Measurements from ENCODE around the gene NAT10. TPM values are rescaled to one million over a fixed set of nuclear protein-coding genes. Genes with fewer than 3 reads are reported as not detected.

NAT10 gene
- total RNA-seq, 3 donors from 2014 or later, result 203 to 213 (median 213) TPM

GRCh38 chr11:34149786-34150185 lies 44.4 kb downstream of the NAT10 start:
- no peaks in the 10 kb centered on the region for H3K9me3 Mint-ChIP-seq

DNA sequence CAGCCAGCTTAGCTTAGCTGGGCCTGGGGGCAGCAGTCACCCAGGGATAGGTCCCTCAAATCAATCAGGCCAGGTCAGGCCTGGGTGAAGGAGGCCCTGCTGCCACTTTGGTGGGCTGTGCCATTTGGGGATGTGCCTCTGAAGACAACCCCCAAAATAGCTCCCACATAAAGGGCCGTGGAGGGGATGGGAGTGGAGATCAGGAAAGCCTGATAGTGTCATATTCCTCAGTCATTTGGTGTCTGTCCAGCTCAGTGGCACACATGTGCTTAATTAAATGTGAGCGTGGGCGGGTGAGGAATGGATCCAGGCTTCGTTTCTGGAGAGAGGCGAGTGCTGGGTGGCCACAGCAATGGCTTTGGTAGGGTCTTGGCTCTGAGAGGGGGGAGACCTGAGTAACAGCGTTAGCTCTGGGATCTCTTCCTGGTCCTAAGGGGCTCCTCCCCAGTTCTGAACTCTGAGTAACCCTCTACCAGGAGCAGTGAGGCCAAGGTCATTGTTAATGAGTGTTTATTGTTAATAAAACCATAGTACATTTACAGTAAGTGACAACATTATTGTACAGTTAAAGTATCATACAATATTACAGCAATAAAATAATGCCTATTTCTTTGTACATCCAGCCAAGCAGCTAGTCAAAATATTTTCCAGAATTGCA lies 45.2 kb downstream of the NAT10 start:
- peaks cover 25% of the 10 kb centered on the region for H3K36me3 Mint-ChIP-seq (ENCODE audit: insufficient read depth)
- ATAC-seq (no peak), DNase-seq (no peak)
- H3K9me3 Mint-ChIP-seq, result no peaks in the 10 kb centered on the region
- peaks cover 4% of the 10 kb centered on the region for H3K4me1 Mint-ChIP-seq (ENCODE audit: low read depth)
- no peaks in the 10 kb centered on the region for H3K27me3 Mint-ChIP-seq (ENCODE audit: low read depth)
- H3K4me3 Mint-ChIP-seq, result no peak overlapping the region

More at GRCh38 chr11:34149786-34150185, 44.4 kb downstream of the NAT10 start:
- H3K4me1 Mint-ChIP-seq (ENCODE audit: low read depth), result peaks cover 4% of the 10 kb centered on the region
- no peak for DNase-seq
- H3K4me3 Mint-ChIP-seq, result no peak overlapping the region
- H3K27me3 Mint-ChIP-seq (ENCODE audit: low read depth), result no peaks in the 10 kb centered on the region
- ATAC-seq, result peak; percentile 36
- H3K36me3 Mint-ChIP-seq (ENCODE audit: insufficient read depth), result peaks cover 29% of the 10 kb centered on the region

DNA sequence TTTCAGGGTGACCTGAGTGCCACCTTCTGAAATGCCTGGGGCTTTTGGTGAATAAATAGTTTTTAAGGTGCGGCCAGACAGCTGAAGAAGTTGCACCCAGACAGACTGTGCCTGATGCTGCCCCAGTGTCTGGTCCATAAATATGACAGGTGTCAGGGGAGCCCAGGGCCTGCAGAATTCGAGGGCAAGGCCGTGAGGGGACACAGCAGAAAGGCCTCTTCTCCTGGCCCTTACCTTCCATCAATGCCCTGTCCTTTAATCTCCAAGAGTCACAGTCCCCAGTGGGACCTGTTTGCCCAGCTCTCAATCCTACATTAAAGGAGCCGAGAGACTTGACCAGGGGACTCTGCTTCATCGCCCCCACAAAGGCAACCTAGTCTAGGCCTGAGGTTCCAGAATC lies 45.7 kb downstream of the NAT10 start:
- no peaks in the 10 kb centered on the region for H3K9me3 Mint-ChIP-seq
- peaks cover 19% of the 10 kb centered on the region for H3K36me3 Mint-ChIP-seq (ENCODE audit: insufficient read depth)
- H3K27me3 Mint-ChIP-seq (ENCODE audit: low read depth), result no peaks in the 10 kb centered on the region
- H3K4me3 Mint-ChIP-seq, result no peak overlapping the region
- no peak for ATAC-seq
- DNase-seq, result no peak
- H3K4me1 Mint-ChIP-seq (ENCODE audit: low read depth), result peaks cover 4% of the 10 kb centered on the region

DNA sequence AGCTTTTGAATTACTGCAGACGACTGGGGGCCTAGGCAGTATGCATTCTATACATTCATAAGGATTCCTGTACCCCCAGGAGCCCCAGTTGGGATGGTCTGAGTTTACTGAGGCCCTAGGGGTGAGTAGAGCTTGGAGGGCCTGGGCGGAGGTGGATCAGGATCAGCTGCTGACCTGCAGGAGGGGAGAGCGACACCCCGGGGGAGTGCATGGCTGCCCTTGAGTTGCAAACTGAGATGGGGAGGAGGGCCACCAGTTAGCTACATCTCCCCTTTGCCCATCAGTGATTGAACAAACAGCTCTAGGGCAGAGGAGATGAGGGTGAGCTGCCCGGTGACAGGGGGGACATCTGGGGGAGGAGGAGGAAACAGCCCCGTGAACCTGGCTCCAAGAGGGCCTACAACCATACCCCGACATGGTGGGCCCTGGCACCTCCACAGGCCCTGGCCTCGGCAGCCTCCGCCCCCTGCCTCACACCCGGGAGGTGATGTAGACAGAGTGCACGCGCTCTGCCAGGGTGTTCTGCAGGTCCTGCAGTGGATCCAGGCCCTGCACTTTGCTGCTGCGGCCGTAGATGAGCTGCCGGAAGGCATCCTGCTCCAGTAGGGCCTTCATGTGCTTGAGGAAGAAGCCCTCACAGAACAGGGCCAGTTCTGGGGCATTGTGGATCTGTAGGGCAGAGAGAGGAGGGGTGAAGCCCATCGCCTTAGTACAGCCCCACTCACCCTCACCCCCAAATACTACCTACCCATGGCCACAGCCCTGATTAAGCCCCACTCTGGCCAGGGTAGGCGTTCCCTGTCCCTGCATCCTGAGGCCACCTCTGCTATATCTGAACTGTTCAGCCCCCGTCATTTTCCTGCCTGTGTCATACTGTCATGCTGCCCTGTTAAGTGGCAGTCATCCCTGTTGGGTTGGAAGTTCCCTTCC lies 46.8 kb downstream of the NAT10 start:
- Mint-ChIP-seq H3K4me1 (ENCODE audit: low read depth) (peaks cover 4% of the 10 kb centered on the region), H3K4me3 (no peak overlapping the region), H3K27me3 (ENCODE audit: low read depth) (no peaks in the 10 kb centered on the region), H3K9me3 (no peaks in the 10 kb centered on the region), H3K36me3 (ENCODE audit: insufficient read depth) (peaks cover 14% of the 10 kb centered on the region)
- DNase-seq, result no peak
- ATAC-seq, result no peak

GRCh38 chr11:34154059-34154875 lies 48.8 kb downstream of the NAT10 start:
- H3K36me3 Mint-ChIP-seq (ENCODE audit: insufficient read depth), result peaks cover 5% of the 10 kb centered on the region
- no peak overlapping the region for H3K4me3 Mint-ChIP-seq
- H3K9me3 Mint-ChIP-seq, result no peaks in the 10 kb centered on the region
- ATAC-seq (peak in 1 of 2 donors; percentile 12), DNase-seq (no peak)
- H3K4me1 Mint-ChIP-seq (ENCODE audit: low read depth), result peaks cover 9% of the 10 kb centered on the region
- no peaks in the 10 kb centered on the region for H3K27me3 Mint-ChIP-seq (ENCODE audit: low read depth)

- no peak for ATAC-seq
- Mint-ChIP-seq H3K4me1 (ENCODE audit: low read depth) (peaks cover 9% of the 10 kb centered on the region), H3K9me3 (no peaks in the 10 kb centered on the region), H3K4me3 (no peak overlapping the region), H3K36me3 (ENCODE audit: insufficient read depth) (peaks cover 5% of the 10 kb centered on the region), H3K27me3 (ENCODE audit: low read depth) (no peaks in the 10 kb centered on the region)
- DNase-seq, result no peak
Measured at GRCh38 chr11:34155057-34155756, 49.8 kb downstream of the NAT10 start.

GRCh38 chr11:34155757-34156062 lies 50.3 kb downstream of the NAT10 start:
- H3K9me3 Mint-ChIP-seq, result no peaks in the 10 kb centered on the region
- ATAC-seq, result peak in 1 of 2 donors; percentile 9

GRCh38 chr11:34157163-34157562 lies 51.7 kb downstream of the NAT10 start:
- Mint-ChIP-seq H3K36me3 (ENCODE audit: insufficient read depth) (peaks cover 1% of the 10 kb centered on the region), H3K4me1 (ENCODE audit: low read depth) (peaks cover 12% of the 10 kb centered on the region), H3K27me3 (ENCODE audit: low read depth) (no peaks in the 10 kb centered on the region), H3K4me3 (no peak overlapping the region), H3K9me3 (no peaks in the 10 kb centered on the region)
- no peak for ATAC-seq
- no peak for DNase-seq

More at GRCh38 chr11:34155757-34156062, 50.3 kb downstream of the NAT10 start:
- no peak for DNase-seq
- H3K4me3 Mint-ChIP-seq, result no peak overlapping the region
- no peaks in the 10 kb centered on the region for H3K27me3 Mint-ChIP-seq (ENCODE audit: low read depth)
- H3K4me1 Mint-ChIP-seq (ENCODE audit: low read depth), result peaks cover 9% of the 10 kb centered on the region
- H3K36me3 Mint-ChIP-seq (ENCODE audit: insufficient read depth), result peaks cover 1% of the 10 kb centered on the region

DNA sequence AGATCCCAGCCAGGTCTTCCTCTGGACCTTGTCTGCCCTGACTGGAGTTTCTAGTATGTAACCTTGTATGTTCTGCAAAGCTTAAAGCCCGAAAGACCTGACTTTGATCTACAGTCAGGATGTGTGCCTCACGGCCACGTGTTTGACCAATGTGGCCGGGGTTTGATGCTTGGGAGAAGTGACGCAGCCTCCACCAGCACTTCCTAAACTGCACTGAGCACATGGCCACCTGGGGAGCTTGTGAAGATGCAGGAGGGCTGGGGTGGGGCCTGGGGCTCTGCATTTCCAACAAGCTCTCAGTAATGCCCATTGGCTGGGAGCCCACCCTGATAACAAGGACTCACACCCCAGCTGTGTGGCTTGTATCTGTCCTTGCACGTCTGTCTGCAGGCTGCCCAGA lies 53.2 kb downstream of the NAT10 start:
- ATAC-seq, result no peak
- Mint-ChIP-seq H3K27me3 (ENCODE audit: low read depth) (no peaks in the 10 kb centered on the region), H3K36me3 (ENCODE audit: insufficient read depth) (peaks cover 1% of the 10 kb centered on the region), H3K9me3 (no peaks in the 10 kb centered on the region), H3K4me3 (no peak overlapping the region), H3K4me1 (ENCODE audit: low read depth) (peaks cover 10% of the 10 kb centered on the region)
- DNase-seq, result no peak

GRCh38 chr11:34160049-34160721 lies 54.8 kb downstream of the NAT10 start:
- Mint-ChIP-seq H3K9me3 (no peaks in the 10 kb centered on the region), H3K36me3 (ENCODE audit: insufficient read depth) (peaks cover 1% of the 10 kb centered on the region), H3K27me3 (ENCODE audit: low read depth) (peaks cover 2% of the 10 kb centered on the region), H3K4me1 (ENCODE audit: low read depth) (peaks cover 7% of the 10 kb centered on the region), H3K4me3 (no peak overlapping the region)
- DNase-seq (no peak), ATAC-seq (no peak)

- ATAC-seq, result no peak
- H3K27me3 Mint-ChIP-seq (ENCODE audit: low read depth), result peaks cover 2% of the 10 kb centered on the region
- H3K9me3 Mint-ChIP-seq, result no peaks in the 10 kb centered on the region
- H3K4me3 Mint-ChIP-seq, result no peak overlapping the region
- H3K36me3 Mint-ChIP-seq (ENCODE audit: insufficient read depth), result peaks cover 1% of the 10 kb centered on the region
- no peak for DNase-seq
- peaks cover 7% of the 10 kb centered on the region for H3K4me1 Mint-ChIP-seq (ENCODE audit: low read depth)
Measured at GRCh38 chr11:34160791-34161190, 55.4 kb downstream of the NAT10 start.

- peaks cover 7% of the 10 kb centered on the region for H3K4me1 Mint-ChIP-seq (ENCODE audit: low read depth)
- H3K9me3 Mint-ChIP-seq, result no peaks in the 10 kb centered on the region
- H3K36me3 Mint-ChIP-seq (ENCODE audit: insufficient read depth), result peaks cover 1% of the 10 kb centered on the region
- H3K27me3 Mint-ChIP-seq (ENCODE audit: low read depth), result peaks cover 2% of the 10 kb centered on the region
- no peak overlapping the region for H3K4me3 Mint-ChIP-seq
- ATAC-seq, result no peak
- no peak for DNase-seq
Measured at GRCh38 chr11:34161361-34161760, 55.9 kb downstream of the NAT10 start.

DNA sequence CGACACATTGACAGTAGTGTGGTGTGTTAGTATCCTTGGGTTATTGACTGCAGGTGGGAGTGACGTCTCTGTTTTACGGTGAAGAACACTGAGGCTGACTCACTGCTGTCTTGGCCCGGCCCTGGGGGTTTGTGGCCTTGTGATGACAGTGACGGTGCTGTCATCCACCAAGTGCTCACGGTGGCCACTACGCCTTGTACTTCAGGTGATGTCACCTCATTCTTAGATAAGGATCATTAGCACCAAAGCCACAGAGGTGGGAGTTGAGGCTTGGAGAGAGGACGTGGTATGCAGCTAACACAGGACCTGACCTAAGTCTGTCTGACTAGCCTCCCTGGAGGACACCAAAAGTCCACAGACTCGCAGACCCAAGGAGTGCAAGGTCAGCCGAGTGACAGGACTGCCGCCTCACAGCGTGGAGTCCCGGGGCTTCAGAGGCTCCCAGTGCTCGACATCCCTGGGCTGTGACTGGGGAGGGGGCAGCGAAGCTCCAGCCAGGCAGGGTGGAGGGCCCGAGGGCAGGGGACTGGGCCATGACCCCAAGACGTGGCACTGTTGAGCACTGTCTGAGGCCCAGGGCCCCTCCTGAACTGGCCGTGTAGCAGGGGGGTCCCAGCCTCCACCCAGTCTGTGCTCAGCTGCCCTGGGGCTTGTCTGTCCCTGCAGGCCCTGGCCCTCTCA lies 56.5 kb downstream of the NAT10 start:
- DNase-seq (peak; percentile 33), ATAC-seq (peak; percentile 76 to 86)
- Mint-ChIP-seq H3K27me3 (ENCODE audit: low read depth) (peaks cover 2% of the 10 kb centered on the region), H3K4me3 (no peak overlapping the region), H3K36me3 (ENCODE audit: insufficient read depth) (peaks cover 1% of the 10 kb centered on the region), H3K9me3 (no peaks in the 10 kb centered on the region), H3K4me1 (ENCODE audit: low read depth) (peaks cover 7% of the 10 kb centered on the region)

Data from activated T-cell treated with anti-CD3 and anti-CD28 coated beads, Interleukin-2, amount 50 U/mL, for 4 hours (primary cell).